HL-60 (cell line): ENCODE results near the gene ERH.

Experiments
- GABPA ChIP-seq: IDR thresholded peaks from 2 replicates; pipeline ENCODE4 v1.6.1; 2012; ENCODE audit warnings: low read depth
- POLR2AphosphoS5 ChIP-seq: IDR thresholded peaks from 2 replicates; pipeline ENCODE4 v1.6.1; 2012; ENCODE audit warnings: low read depth
- REST ChIP-seq: IDR thresholded peaks from 2 replicates; pipeline ENCODE4 v1.6.1; 2012; ENCODE audit warnings: low read depth; ENCODE audit not compliant: insufficient replicate concordance
- SPI1 ChIP-seq: IDR thresholded peaks from 2 replicates; pipeline ENCODE4 v1.6.1; 2012; ENCODE audit warnings: low read depth, mild to moderate bottlenecking, borderline replicate concordance
- TF ChIP-seq, protein P1 (sequence below): IDR thresholded peaks from one replicate; pipeline ENCODE4 v1.5.1; 2011; ENCODE audit warnings: low read length, control low read depth, inconsistent platforms; ENCODE audit not compliant: insufficient read depth

- TF ChIP-seq, protein P1, sequence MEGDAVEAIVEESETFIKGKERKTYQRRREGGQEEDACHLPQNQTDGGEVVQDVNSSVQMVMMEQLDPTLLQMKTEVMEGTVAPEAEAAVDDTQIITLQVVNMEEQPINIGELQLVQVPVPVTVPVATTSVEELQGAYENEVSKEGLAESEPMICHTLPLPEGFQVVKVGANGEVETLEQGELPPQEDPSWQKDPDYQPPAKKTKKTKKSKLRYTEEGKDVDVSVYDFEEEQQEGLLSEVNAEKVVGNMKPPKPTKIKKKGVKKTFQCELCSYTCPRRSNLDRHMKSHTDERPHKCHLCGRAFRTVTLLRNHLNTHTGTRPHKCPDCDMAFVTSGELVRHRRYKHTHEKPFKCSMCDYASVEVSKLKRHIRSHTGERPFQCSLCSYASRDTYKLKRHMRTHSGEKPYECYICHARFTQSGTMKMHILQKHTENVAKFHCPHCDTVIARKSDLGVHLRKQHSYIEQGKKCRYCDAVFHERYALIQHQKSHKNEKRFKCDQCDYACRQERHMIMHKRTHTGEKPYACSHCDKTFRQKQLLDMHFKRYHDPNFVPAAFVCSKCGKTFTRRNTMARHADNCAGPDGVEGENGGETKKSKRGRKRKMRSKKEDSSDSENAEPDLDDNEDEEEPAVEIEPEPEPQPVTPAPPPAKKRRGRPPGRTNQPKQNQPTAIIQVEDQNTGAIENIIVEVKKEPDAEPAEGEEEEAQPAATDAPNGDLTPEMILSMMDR = no peak
- TF ChIP-seq GABPA = no peak
- no peak for TF ChIP-seq POLR2AphosphoS5
- TF ChIP-seq SPI1 = no peak
- no peak for TF ChIP-seq REST
Observed at GRCh38 chr14:69370061-69370460, 28.0 kb downstream of the ERH start.
